GM12878 (cell line): ENCODE results near the gene COL5A1. TPM values are rescaled to one million over a fixed set of nuclear protein-coding genes. Genes with fewer than 3 reads are reported as not detected.

Experiments
- ATAC-seq: fragments of 200-7000 bp; cut with Tn5 transposase; 3 replicates; pipeline ENCODE4 v1.9.1; 2020; ENCODE audit warnings: mild to moderate bottlenecking, moderate library complexity
- BruUV-seq: library from RNA; stranded (reverse); fragments of 400-500 nt; replicated peaks from 2 replicates; lab custom pipeline; 2021; lab: Mats Ljungman, UMichigan
- CTCF ChIA-PET: fragments of 300-600 bp; sonication (Branson Sonifier 250); formaldehyde crosslinking; extraction: SDS; loops from one replicate; lab custom pipeline; 2021; ENCODE audit warnings: inconsistent platforms; lab: Yijun Ruan, JAX
- POLR2A ChIA-PET: fragments of 350-600 bp; formaldehyde crosslinking; extraction: SDS; loops from one replicate; lab custom pipeline; 2021; ENCODE audit warnings: inconsistent platforms; lab: Charles Lee
- RAD21 ChIA-PET: fragments of 300-600 bp; sonication (Branson Sonifier 250); formaldehyde crosslinking; loops from one replicate; lab custom pipeline; 2023; ENCODE audit warnings: antibody characterized with exemption; ENCODE audit not compliant: unreplicated experiment; lab: Charles Lee
- SMC1A ChIA-PET: fragments of 300-600 bp; sonication (Branson Sonifier 250); formaldehyde crosslinking; loops from one replicate; lab custom pipeline; 2023; ENCODE audit not compliant: unreplicated experiment, uncharacterized antibody; lab: Charles Lee
- DNase-seq: peaks from one replicate; pipeline ENCODE4 v3.0.0-alpha.2; 2011; ENCODE audit warnings: low read depth, low spot score
- FAIRE-seq: peaks from 3 replicates; lab custom pipeline; 2011; peaks lifted over from hg19 to GRCh38; lab: Jason Lieb, UNC
- H2AFZ ChIP-seq: 2 replicates; pipeline ENCODE4 v1.6.0; 2011; ENCODE audit warnings: low read depth, low read length, control low read depth; ENCODE audit not compliant: control insufficient read depth
- H3K27ac ChIP-seq: 2 replicates; pipeline ENCODE4 v1.5.1; 2011; ENCODE audit warnings: control low read depth; ENCODE audit not compliant: control insufficient read depth, insufficient read depth
- H3K27me3 ChIP-seq, 2 experiments: replicated peaks in 1 of 2; 2 replicates each; pipeline versions ENCODE4 v1.6.0 to v1.6.1; 2011; ENCODE audit warnings: low read length in 1 of 2; ENCODE audit not compliant: control insufficient read depth in 2 of 2, insufficient read depth in 2 of 2
- H3K36me3 ChIP-seq, 2 experiments: 2 replicates each; pipeline ENCODE4 v1.5.1; 2011; ENCODE audit warnings: low read length in 1 of 2; ENCODE audit not compliant: control insufficient read depth in 2 of 2, insufficient read depth in 2 of 2
- H3K4me1 ChIP-seq: 2 replicates; pipeline ENCODE4 v1.6.1; 2011; ENCODE audit warnings: mild to moderate bottlenecking, low read length, moderate library complexity, mixed read lengths; ENCODE audit not compliant: control insufficient read depth, insufficient read depth
- H3K4me2 ChIP-seq: 2 replicates; pipeline ENCODE4 v1.6.0; 2011; ENCODE audit warnings: control low read depth; ENCODE audit not compliant: control insufficient read depth, insufficient read depth
- H3K4me3 ChIP-seq: fragments of 200-600 bp; sonication (generic); 2 replicates; pipeline ENCODE4 v1.5.1; 2016
- H3K79me2 ChIP-seq: 2 replicates; pipeline ENCODE4 v1.6.0; 2011; ENCODE audit warnings: low read length; ENCODE audit not compliant: control insufficient read depth, insufficient read depth
- H3K9ac ChIP-seq: 2 replicates; pipeline ENCODE4 v1.8.0; 2011; ENCODE audit warnings: low read length, control low read depth, mixed read lengths; ENCODE audit not compliant: control insufficient read depth, insufficient read depth
- H3K9me3 ChIP-seq: replicated peaks from 3 replicates; pipeline ENCODE4 v1.5.1; 2011; ENCODE audit warnings: mild to moderate bottlenecking, low read length; ENCODE audit not compliant: control insufficient read depth, insufficient read depth
- H4K20me1 ChIP-seq: 2 replicates; pipeline ENCODE4 v1.6.0; 2011; ENCODE audit not compliant: control insufficient read depth, insufficient read depth
- CBX3 ChIP-seq: fragments of 200-600 bp; sonication (generic); IDR thresholded peaks from 2 replicates; pipeline ENCODE4 v1.6.1; 2016; ENCODE audit warnings: low read depth, borderline replicate concordance
- FOS ChIP-seq: IDR thresholded peaks from 3 replicates; pipeline ENCODE4 v1.6.1; 2011; ENCODE audit warnings: borderline replicate concordance; ENCODE audit not compliant: insufficient read length; ENCODE audit errors: extremely low read depth
- FOXM1 ChIP-seq: IDR thresholded peaks from 2 replicates; pipeline ENCODE4 v1.6.1; 2012; ENCODE audit warnings: low read depth, mild to moderate bottlenecking, inconsistent platforms, low read length, moderate library complexity
- RAD21 ChIP-seq: IDR thresholded peaks from 2 replicates; pipeline ENCODE4 v1.6.1; 2011; ENCODE audit warnings: mild to moderate bottlenecking, low read depth, low read length, moderate library complexity; ENCODE audit not compliant: insufficient read depth
- SPI1 ChIP-seq: IDR thresholded peaks from 2 replicates; pipeline ENCODE4 v1.6.1; 2011; ENCODE audit warnings: low read depth, mild to moderate bottlenecking, low read length, moderate library complexity, borderline replicate concordance; ENCODE audit not compliant: insufficient read depth
- ZNF207 ChIP-seq: fragments of 450-650 bp; IDR thresholded peaks from 2 replicates; pipeline ENCODE4 v1.6.1; 2014; ENCODE audit warnings: antibody characterized with exemption, mild to moderate bottlenecking, borderline replicate concordance
- ZZZ3 ChIP-seq: IDR thresholded peaks from 2 replicates; pipeline ENCODE4 v1.6.1; 2011; ENCODE audit warnings: low read depth; ENCODE audit not compliant: control insufficient read depth, insufficient read length
- WGBS: methylation state at CpG from one replicate; pipeline ENCODE4 v1.1.6; 2016; ENCODE audit warnings: low lambda C conversion rate; ENCODE audit not compliant: insufficient replicate concordance, insufficient coverage; ENCODE audit errors: missing lambda C conversion rate; 5-methylcytosine and 5-hydroxymethylcytosine counted together
- in situ Hi-C: fragments of 300-500 bp; cut with MboI; formaldehyde crosslinking; loops from 9 replicates; pipeline ENCODE4 v1.14.3; 2018; ENCODE audit warnings: mixed read lengths
- intact Hi-C: fragments of 100-400 bp; cut with micrococcal nuclease; formaldehyde crosslinking; loops from one replicate; pipeline ENCODE4 v1.14.2; 2022; ENCODE audit not compliant: unreplicated experiment
- polyA plus RNA-seq, 11 experiments: library from polyadenylated mRNA; depleted of rRNA in 4 of 11; unstranded in 6 of 11; stranded (reverse) in 5 of 11; fragments of >200 nt; fragmentation: Nextera tagmentation in 4 of 11; fragmentation: Illumina TruSeq in 1 of 11; extraction: Ambion mirVana in 4 of 11; extraction: Trizol in 1 of 11; gene quantifications; 1 replicate in 1 of 11; 2 replicates in 10 of 11; pipeline versions ENCODE4 v1.2.1 to v1.2.3, GENCODE V29; 2011 to 2016; ENCODE audit warnings: inconsistent platforms in 2 of 11, missing spikeins in 2 of 11, low read depth in 1 of 11
- total RNA-seq, 4 experiments: library from RNA; depleted of rRNA in 3 of 4; stranded (reverse); fragments of >200 nt in 3 of 4; fragmentation: Illumina TruSeq in 1 of 4; extraction: Trizol in 1 of 4; gene quantifications; 2 replicates each; pipeline versions ENCODE4 v1.2.1 to v1.2.3, GENCODE V29; 2013 to 2021
- TF ChIP-seq, protein P1 (sequence below): fragments of 450-650 bp; IDR thresholded peaks from 2 replicates; pipeline ENCODE4 v1.6.1; 2017; ENCODE audit warnings: mild to moderate bottlenecking, moderate library complexity
- TF ChIP-seq, protein P2 (sequence below): IDR thresholded peaks from 2 replicates; pipeline ENCODE4 v1.6.1; 2011; ENCODE audit warnings: borderline replicate concordance, low read depth, mild to moderate bottlenecking, moderate library complexity, low read length; ENCODE audit not compliant: insufficient read depth, poor library complexity, severe bottlenecking
- TF ChIP-seq, protein P3 (sequence below): IDR thresholded peaks from 2 replicates; pipeline ENCODE4 v1.6.1; 2011; ENCODE audit warnings: mild to moderate bottlenecking, low read depth, low read length, moderate library complexity; ENCODE audit not compliant: insufficient replicate concordance

COL5A1 gene
- total and polyA plus RNA-seq, 10 of the 15 experiments (the other 5 are each of a cell fraction or from before 2014, with no cell fraction given) = under 0.01 to 0.15 (median 0.13) TPM; not detected in 4

DNA sequence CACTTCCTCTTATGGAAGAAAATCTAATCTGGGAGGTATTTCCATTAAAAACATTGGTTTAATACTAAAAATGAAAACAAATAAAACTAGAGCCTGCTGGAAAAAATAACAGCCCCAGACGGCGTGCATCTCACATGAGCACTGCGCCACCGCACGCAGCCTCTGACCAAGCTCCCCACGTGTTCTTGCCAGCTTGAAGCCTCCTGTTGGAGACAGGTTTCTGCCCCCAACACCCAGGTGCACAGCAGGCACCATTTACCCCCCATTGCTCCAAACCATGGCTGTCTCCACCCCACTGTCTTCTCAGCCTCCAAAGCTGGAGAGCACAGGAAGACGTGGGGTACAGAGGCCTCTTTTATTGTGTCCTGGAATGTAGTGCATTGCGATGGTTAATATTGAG, 10.7 kb upstream of the COL5A1 start:
- RAD21 ChIA-PET = no interaction called here
- Histone ChIP-seq H3K79me2 (no peaks in the 10 kb centered on the region), H3K9ac (no peak overlapping the region), H3K4me3 (no peak overlapping the region), H3K27ac (no peak overlapping the region), H3K4me2 (no peak overlapping the region), H3K27me3 (no peaks in the 10 kb centered on the region; a peak in 1 of 4 replicates), H3K36me3 (no peaks in the 10 kb centered on the region), H2AFZ (no peak overlapping the region), H3K4me1 (no peaks in the 10 kb centered on the region), H3K9me3 (no peaks in the 10 kb centered on the region), H4K20me1 (no peaks in the 10 kb centered on the region)
- SMC1A ChIA-PET = no interaction called here
- TF ChIP-seq RAD21 = no peak
- TF ChIP-seq SPI1 = no peak
- no peak for TF ChIP-seq ZNF207
- TF ChIP-seq CBX3 = no peak
- TF ChIP-seq, protein P1, sequence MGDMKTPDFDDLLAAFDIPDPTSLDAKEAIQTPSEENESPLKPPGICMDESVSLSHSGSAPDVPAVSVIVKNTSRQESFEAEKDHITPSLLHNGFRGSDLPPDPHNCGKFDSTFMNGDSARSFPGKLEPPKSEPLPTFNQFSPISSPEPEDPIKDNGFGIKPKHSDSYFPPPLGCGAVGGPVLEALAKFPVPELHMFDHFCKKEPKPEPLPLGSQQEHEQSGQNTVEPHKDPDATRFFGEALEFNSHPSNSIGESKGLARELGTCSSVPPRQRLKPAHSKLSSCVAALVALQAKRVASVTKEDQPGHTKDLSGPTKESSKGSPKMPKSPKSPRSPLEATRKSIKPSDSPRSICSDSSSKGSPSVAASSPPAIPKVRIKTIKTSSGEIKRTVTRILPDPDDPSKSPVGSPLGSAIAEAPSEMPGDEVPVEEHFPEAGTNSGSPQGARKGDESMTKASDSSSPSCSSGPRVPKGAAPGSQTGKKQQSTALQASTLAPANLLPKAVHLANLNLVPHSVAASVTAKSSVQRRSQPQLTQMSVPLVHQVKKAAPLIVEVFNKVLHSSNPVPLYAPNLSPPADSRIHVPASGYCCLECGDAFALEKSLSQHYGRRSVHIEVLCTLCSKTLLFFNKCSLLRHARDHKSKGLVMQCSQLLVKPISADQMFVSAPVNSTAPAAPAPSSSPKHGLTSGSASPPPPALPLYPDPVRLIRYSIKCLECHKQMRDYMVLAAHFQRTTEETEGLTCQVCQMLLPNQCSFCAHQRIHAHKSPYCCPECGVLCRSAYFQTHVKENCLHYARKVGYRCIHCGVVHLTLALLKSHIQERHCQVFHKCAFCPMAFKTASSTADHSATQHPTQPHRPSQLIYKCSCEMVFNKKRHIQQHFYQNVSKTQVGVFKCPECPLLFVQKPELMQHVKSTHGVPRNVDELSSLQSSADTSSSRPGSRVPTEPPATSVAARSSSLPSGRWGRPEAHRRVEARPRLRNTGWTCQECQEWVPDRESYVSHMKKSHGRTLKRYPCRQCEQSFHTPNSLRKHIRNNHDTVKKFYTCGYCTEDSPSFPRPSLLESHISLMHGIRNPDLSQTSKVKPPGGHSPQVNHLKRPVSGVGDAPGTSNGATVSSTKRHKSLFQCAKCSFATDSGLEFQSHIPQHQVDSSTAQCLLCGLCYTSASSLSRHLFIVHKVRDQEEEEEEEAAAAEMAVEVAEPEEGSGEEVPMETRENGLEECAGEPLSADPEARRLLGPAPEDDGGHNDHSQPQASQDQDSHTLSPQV = no peak
- TF ChIP-seq, protein P2, sequence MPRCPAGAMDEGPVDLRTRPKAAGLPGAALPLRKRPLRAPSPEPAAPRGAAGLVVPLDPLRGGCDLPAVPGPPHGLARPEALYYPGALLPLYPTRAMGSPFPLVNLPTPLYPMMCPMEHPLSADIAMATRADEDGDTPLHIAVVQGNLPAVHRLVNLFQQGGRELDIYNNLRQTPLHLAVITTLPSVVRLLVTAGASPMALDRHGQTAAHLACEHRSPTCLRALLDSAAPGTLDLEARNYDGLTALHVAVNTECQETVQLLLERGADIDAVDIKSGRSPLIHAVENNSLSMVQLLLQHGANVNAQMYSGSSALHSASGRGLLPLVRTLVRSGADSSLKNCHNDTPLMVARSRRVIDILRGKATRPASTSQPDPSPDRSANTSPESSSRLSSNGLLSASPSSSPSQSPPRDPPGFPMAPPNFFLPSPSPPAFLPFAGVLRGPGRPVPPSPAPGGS = no peak
- no peak for TF ChIP-seq FOXM1
- TF ChIP-seq FOS = no peak
- TF ChIP-seq, protein P3, sequence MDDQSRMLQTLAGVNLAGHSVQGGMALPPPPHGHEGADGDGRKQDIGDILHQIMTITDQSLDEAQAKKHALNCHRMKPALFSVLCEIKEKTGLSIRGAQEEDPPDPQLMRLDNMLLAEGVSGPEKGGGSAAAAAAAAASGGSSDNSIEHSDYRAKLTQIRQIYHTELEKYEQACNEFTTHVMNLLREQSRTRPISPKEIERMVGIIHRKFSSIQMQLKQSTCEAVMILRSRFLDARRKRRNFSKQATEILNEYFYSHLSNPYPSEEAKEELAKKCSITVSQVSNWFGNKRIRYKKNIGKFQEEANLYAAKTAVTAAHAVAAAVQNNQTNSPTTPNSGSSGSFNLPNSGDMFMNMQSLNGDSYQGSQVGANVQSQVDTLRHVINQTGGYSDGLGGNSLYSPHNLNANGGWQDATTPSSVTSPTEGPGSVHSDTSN = no peak
- TF ChIP-seq ZZZ3 = no peak
- ATAC-seq (no peak), FAIRE-seq (no peak), DNase-seq (no peak)
- CTCF ChIA-PET = no interaction called here
- in situ Hi-C loops (no loop called here), intact Hi-C loops (no loop called here)
- POLR2A ChIA-PET = no interaction called here
- no TSS peak for BruUV-seq
- 72% methylated on average over 8 of the region's 8 CpGs for WGBS
